Body of pancreas (tissue), 4 donors: ENCODE results near the gene DDR2.
"Not testable (repeated sequence)": the region's sequence is repeated elsewhere in the genome, so short reads cannot be mapped to it uniquely, and the experiment has no call there.

Experiments
- CTCF ChIP-seq, 7 experiments: fragments of 450-650 bp in 4 of 7; fragments of 200-600 bp in 3 of 7; sonication (generic) in 3 of 7; IDR thresholded peaks; one replicate each; pipeline ENCODE4 v1.5.1; 2016 to 2019; ENCODE audit warnings: antibody characterized with exemption in 7 of 7
- POLR2A ChIP-seq, 3 donors: fragments of 450-650 bp; IDR thresholded peaks; one replicate each; pipeline ENCODE4 v1.6.1; 2016; ENCODE audit warnings: antibody characterized with exemption in 3 of 3, mild to moderate bottlenecking in 2 of 3

GRCh38 chr1:162585101-162585500 is 47.2 kb upstream of the DDR2 start:
- TF ChIP-seq CTCF, POLR2A (IDR thresholded peaks at IDR 0.05): not testable (repeated sequence)
